WI38 (cell line): ENCODE results near the gene S100A6.
"Not testable (repeated sequence)": the region's sequence is repeated elsewhere in the genome, so short reads cannot be mapped to it uniquely, and the experiment has no call there.

Experiments
- H3K4me3 ChIP-seq: 2 replicates; pipeline ENCODE4 v1.5.1; 2011; ENCODE audit warnings: low read depth, mild to moderate bottlenecking, control low read depth, low read length
- TF ChIP-seq, protein P1 (sequence below): IDR thresholded peaks from 2 replicates; pipeline ENCODE4 v1.5.1; 2012; ENCODE audit warnings: low read depth, mild to moderate bottlenecking, control low read depth, low read length

Gene S100A6

DNA sequence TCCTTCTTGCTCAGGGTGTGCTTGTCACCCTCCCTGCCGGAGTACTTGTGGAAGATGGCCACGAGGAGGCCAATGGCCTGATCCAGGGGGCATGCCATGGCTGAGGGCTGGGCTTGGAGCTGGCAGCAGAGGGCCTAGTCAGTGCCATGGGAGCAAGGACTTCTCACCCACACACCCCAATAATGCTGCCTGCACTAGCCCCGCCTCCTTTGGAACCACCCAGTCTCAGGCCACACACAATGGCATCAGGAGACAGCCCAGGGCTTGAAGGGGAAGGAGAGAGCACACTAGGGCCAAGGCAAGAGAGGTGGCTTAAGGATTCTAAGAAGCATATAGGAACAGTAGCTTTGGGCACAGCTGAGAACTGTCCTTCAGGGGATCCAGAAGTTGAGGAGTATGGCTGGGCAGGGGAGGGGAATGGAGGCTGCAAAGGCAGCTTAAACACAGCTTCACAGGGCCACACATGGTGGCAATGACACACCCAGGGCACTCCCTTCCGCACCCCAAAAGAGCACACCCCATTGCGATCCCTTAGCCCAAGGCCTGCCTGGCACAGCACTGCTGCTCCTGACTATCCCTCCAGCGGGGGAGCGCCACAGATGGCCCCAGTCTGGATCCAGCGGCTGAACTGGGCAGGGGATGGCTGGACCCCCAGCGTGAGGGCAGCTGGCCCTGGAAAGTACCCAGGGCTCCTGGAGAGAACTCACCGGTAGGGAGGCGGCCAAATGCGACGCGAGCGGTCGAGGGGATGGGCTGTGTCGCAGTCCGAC lies at the start of gene S100A6:
TSS of gene S100A6 (minus strand) at position 750 of the 770 bp plus-strand sequence. CDS start at position 98, 652 bp downstream.
- TF ChIP-seq, protein P1, sequence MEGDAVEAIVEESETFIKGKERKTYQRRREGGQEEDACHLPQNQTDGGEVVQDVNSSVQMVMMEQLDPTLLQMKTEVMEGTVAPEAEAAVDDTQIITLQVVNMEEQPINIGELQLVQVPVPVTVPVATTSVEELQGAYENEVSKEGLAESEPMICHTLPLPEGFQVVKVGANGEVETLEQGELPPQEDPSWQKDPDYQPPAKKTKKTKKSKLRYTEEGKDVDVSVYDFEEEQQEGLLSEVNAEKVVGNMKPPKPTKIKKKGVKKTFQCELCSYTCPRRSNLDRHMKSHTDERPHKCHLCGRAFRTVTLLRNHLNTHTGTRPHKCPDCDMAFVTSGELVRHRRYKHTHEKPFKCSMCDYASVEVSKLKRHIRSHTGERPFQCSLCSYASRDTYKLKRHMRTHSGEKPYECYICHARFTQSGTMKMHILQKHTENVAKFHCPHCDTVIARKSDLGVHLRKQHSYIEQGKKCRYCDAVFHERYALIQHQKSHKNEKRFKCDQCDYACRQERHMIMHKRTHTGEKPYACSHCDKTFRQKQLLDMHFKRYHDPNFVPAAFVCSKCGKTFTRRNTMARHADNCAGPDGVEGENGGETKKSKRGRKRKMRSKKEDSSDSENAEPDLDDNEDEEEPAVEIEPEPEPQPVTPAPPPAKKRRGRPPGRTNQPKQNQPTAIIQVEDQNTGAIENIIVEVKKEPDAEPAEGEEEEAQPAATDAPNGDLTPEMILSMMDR, result no peak
- peak within 1 kb of the TSS; percentile 99 for H3K4me3 ChIP-seq

DNA sequence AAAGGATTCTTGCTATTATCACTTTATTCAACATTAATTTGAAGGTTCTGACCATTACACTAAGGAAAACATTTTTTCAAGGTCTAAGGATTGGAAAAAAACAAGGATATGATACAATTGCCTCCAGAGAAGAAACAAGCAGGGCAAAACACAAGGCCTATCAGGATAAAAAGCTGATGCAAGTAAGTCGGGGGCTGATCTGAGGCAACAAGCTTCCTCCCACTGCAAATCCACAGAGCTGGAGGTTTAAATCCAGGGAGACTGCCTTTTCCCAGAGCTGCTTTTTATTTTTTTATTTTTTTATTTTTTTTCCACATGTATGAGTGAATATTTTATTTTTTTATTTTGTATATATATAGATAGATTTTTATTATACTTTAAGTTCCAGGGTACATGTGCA lies 49.2 kb upstream of the S100A6 start:
- TF ChIP-seq, protein P1, result no peak
- H3K4me3 ChIP-seq, result no peak overlapping the region

DNA sequence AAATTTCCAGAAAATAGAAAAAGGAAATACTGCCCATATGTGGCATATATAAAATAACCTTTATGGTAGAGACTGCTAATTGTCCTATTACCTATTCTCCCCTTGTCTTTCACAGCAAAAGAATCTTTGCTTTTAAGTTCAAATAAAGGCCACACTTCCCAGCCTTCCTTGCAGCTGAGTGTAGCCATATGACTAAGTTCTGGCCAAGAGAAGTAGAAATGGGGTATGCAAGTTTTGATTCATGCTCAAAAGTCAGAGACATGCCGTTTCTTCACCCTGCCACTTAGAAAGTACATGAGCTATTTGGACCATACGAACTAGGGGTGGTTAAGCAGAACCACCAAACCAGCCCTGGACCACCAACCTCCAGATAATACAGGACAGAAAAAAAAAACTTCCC lies 48.2 kb upstream of the S100A6 start:
- no peak overlapping the region for H3K4me3 ChIP-seq
- TF ChIP-seq, protein P1, result no peak

DNA sequence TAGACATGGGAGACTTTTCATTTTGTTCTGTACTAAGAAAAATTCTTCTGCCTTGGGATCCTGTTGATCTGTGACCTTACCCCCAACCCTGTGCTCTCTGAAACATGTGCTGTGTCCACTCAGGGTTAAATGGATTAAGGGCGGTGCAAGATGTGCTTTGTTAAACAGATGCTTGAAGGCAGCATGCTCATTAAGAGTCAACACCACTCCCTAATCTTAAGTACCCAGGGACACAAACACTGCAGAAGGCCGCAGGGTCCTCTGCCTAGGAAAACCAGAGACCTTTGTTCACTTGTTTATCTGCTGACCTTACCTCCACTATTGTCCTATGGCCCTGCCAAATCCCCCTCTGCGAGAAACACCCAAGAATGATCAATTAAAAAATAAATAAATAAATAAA lies 47.7 kb upstream of the S100A6 start:
- H3K4me3 ChIP-seq, result not testable (repeated sequence)

DNA sequence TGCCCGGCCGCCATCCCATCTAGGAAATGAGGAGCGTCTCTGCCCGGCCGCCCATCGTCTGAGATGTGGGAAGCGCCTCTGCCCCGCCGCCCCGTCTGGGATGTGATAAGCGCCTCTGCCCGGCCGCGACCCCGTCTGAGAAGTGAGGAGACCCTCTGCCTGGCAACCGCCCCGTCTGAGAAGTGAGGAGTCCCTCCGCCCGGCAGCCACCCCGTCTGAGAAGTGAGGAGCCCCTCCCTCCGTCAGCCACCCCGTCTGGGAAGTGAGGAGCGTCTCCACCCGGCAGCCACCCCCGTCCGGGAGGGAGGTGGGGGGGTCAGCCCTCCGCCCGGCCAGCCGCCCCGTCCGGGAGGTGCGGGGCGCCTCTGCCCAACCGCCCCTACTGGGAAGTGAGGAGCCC lies 47.0 kb upstream of the S100A6 start:
- not testable (repeated sequence) for H3K4me3 ChIP-seq

DNA sequence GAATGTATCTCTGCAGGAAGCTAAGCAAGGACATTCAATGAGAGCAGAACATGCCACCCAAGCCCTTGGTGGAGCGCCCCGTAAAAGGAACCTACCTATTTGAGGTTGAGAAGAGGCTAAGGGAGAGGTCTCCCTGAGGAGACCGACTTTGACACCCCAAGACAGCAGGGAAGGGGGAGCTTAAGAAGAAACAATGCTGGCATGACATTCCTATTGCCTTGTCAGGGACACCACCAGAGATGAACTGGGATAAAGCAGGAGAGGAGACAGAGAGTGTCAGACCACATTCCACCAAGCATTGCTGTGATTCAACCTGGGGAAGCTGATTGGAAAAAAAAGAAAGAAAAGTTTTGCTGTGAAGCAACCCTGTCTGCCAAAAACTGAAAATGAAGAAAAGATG lies 43.1 kb upstream of the S100A6 start:
- TF ChIP-seq, protein P1, result no peak
- no peak overlapping the region for H3K4me3 ChIP-seq

DNA sequence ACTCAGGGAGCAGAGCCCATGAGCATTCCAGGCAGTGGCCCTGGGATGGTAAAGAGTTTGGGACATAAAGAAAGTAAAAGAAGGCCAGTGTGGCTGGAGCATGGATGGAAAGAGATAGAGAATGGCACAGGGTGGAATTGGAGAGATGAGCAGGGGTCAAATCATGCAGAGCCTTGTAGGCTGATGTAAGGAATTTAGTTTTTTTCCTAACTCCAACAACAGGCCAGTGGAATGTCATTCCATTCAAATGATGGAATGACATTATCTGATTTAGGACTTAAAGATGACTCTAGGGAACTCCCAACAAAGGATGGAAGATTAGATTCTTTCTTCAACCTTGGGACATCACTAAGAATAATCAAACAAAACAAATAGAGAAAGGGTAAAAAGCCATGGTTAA lies 42.7 kb upstream of the S100A6 start:
- H3K4me3 ChIP-seq, result no peak overlapping the region
- TF ChIP-seq, protein P1, result no peak

DNA sequence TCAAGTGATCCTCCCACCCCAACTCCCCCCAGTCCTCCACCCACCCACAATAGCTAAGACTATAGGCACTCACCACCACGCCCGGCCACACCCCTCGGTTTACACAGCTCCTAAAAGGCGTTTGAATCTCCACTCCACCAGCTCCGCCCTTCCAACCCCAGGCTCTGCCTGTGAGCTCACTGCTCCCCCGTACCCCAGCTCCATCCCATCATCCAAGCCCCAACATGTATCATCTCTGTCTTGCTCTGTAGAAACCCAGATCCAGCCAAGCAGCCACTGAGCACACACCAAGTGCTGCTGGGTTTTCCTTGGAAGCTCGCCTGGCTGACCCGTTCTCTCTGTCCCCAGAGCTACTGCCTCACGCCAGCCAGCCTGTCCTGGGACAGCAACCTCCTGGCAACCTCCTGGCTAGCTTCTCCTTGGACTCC lies 41.8 kb upstream of the S100A6 start:
- TF ChIP-seq, protein P1, result no peak
- no peak overlapping the region for H3K4me3 ChIP-seq
